ENCODE data around the gene NT5M. TPM values are rescaled to one million over a fixed set of nuclear protein-coding genes. Genes with fewer than 3 reads are reported as not detected.

The NT5M gene
- total and polyA plus RNA-seq, 2 donors from 2014 or later = 2.8 to 10.0 TPM

DNA sequence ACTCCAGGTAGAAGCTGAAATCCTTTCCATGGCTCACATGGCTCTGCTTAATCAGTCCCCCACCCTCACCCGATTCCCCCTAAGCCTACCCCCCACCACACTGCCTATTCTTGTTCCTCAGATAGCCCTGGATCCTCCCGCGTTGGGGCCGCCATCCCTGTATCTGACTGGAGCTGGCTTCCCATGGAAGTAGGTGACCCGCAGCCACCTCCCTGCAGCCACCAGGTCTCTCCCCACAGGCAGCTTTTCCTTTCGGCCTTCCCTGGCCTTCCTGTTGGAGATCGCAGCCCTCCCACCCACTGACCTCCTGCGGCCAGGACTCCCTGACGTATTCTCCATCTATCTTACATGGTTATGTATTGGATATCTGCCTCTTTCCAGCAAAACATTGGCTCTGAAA lies 91.3 kb downstream of the NT5M start:
- Histone ChIP-seq H3K36me3 (ENCODE audit: control insufficient read depth in 2 of 3, insufficient read depth in 3 of 3, low read length in 3 of 3) (no peaks in the 10 kb centered on the region), H3K4me1 (ENCODE audit: control insufficient read depth in 2 of 3, insufficient read depth in 2 of 3, low read depth in 1 of 3, low read length in 3 of 3) (no peaks in the 10 kb centered on the region), H3K27ac (ENCODE audit: low read depth in 2 of 2, low read length in 2 of 2) (no peak overlapping the region), H3K4me3 (ENCODE audit: low read length in 3 of 3) (no peak overlapping the region), H3K9ac (ENCODE audit: low read length in 3 of 3) (no peak overlapping the region), H3K9me3 (ENCODE audit: control insufficient read depth in 2 of 3, insufficient read depth in 1 of 3, low read length in 3 of 3) (no peaks in the 10 kb centered on the region), H3K27me3 (ENCODE audit: control insufficient read depth, insufficient read depth, low read length) (no peaks in the 10 kb centered on the region)
- no peak for DNase-seq
- FAIRE-seq = no peak
- intact Hi-C loops (cut with DNase I) = no loop called here
- TF ChIP-seq, protein P1, sequence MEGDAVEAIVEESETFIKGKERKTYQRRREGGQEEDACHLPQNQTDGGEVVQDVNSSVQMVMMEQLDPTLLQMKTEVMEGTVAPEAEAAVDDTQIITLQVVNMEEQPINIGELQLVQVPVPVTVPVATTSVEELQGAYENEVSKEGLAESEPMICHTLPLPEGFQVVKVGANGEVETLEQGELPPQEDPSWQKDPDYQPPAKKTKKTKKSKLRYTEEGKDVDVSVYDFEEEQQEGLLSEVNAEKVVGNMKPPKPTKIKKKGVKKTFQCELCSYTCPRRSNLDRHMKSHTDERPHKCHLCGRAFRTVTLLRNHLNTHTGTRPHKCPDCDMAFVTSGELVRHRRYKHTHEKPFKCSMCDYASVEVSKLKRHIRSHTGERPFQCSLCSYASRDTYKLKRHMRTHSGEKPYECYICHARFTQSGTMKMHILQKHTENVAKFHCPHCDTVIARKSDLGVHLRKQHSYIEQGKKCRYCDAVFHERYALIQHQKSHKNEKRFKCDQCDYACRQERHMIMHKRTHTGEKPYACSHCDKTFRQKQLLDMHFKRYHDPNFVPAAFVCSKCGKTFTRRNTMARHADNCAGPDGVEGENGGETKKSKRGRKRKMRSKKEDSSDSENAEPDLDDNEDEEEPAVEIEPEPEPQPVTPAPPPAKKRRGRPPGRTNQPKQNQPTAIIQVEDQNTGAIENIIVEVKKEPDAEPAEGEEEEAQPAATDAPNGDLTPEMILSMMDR (IDR thresholded peaks at IDR 0.05; ENCODE audit: borderline replicate concordance, extremely low read depth, insufficient read depth) = no peak

DNA sequence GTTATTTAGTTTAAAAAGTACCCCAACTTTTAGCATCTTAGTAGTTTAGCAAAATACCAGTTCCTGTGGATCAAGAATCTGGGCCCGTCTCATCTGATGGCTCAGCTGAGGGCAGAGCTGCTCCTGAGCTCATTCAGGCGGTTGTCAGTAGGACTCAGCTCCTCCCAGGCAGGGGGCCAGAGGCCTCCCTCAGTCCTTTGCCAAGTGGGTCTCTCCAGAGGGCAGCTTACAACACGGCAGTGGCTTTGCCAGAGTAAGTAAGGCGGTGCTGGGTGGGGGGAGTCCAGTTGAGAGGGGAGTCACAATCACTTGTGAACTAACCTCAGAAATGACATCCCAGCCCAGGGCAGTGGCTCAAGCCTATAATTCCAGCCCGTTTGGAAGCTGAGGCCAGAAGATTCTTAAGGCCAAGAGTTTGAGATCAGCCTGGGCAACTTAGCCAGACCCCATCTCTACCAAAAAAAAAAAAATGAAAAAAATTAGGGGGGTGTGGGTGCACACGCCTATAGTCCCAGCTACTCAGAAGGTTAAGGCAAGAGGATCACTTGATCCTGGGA lies 92.2 kb downstream of the NT5M start:
- Histone ChIP-seq H3K36me3 (ENCODE audit: control insufficient read depth in 2 of 3, insufficient read depth in 3 of 3, low read length in 3 of 3) (no peaks in the 10 kb centered on the region), H3K9me3 (ENCODE audit: control insufficient read depth in 2 of 3, insufficient read depth in 1 of 3, low read length in 3 of 3) (no peaks in the 10 kb centered on the region), H3K27me3 (ENCODE audit: control insufficient read depth, insufficient read depth, low read length) (no peaks in the 10 kb centered on the region), H3K27ac (ENCODE audit: low read depth in 2 of 2, low read length in 2 of 2) (no peak overlapping the region), H3K9ac (ENCODE audit: low read length in 3 of 3) (no peak overlapping the region), H3K4me3 (ENCODE audit: low read length in 3 of 3) (no peak overlapping the region), H3K4me1 (ENCODE audit: control insufficient read depth in 2 of 3, insufficient read depth in 2 of 3, low read depth in 1 of 3, low read length in 3 of 3) (no peaks in the 10 kb centered on the region)
- FAIRE-seq (no peak), DNase-seq (no peak)
- TF ChIP-seq, protein P1 (IDR thresholded peaks at IDR 0.05; ENCODE audit: borderline replicate concordance, extremely low read depth, insufficient read depth) = no peak
- intact Hi-C loops (cut with DNase I) = no loop called here

DNA sequence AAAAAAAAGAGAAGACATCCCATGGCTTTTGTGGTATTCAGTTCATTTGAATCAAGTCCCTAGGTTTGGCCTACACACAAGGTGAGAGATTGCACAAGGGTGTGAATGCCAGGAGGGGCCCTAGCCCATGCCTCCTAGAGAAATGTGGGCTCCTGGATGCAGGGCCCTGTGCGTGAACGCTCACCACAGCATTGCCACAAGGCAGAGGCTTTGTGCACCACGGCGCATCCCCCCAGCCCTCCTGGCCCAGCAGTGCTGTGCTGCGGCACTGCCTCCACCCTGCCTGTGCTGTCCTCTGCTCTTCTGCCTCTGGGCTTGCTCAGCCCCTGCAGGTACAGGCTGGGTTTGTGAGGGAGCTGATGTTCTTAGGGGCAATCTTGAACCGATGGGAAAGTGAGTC lies 92.7 kb downstream of the NT5M start:
- Histone ChIP-seq H3K27ac (ENCODE audit: low read depth in 2 of 2, low read length in 2 of 2) (no peak overlapping the region), H3K4me3 (ENCODE audit: low read length in 3 of 3) (no peak overlapping the region), H3K36me3 (ENCODE audit: control insufficient read depth in 2 of 3, insufficient read depth in 3 of 3, low read length in 3 of 3) (no peaks in the 10 kb centered on the region), H3K27me3 (ENCODE audit: control insufficient read depth, insufficient read depth, low read length) (no peaks in the 10 kb centered on the region), H3K9ac (ENCODE audit: low read length in 3 of 3) (no peak overlapping the region), H3K9me3 (ENCODE audit: control insufficient read depth in 2 of 3, insufficient read depth in 1 of 3, low read length in 3 of 3) (no peaks in the 10 kb centered on the region), H3K4me1 (ENCODE audit: control insufficient read depth in 2 of 3, insufficient read depth in 2 of 3, low read depth in 1 of 3, low read length in 3 of 3) (no peaks in the 10 kb centered on the region)
- TF ChIP-seq, protein P1 (IDR thresholded peaks at IDR 0.05; ENCODE audit: borderline replicate concordance, extremely low read depth, insufficient read depth) = no peak
- intact Hi-C loops (cut with DNase I) = no loop called here
- DNase-seq = no peak
- no peak for FAIRE-seq

Other genes with a start within 250 kb of the NT5M start
- gene PLD6, start 97.0 kb upstream of the NT5M start, total RNA-seq = 3.7 TPM
- 2.9 TPM for gene PLD6, start 97.0 kb upstream of the NT5M start, polyA plus RNA-seq (ENCODE audit: insufficient read depth, low read depth, low replicate concordance)
- 44.4 TPM for gene FLCN, start 66.2 kb upstream of the NT5M start, total RNA-seq
- gene FLCN, start 66.2 kb upstream of the NT5M start, polyA plus RNA-seq (ENCODE audit: insufficient read depth, low read depth, low replicate concordance) = 14.2 TPM
- 48.1 TPM for gene COPS3, start 22.1 kb upstream of the NT5M start, total RNA-seq
- 46.9 TPM for gene COPS3, start 22.1 kb upstream of the NT5M start, polyA plus RNA-seq (ENCODE audit: insufficient read depth, low read depth, low replicate concordance)
- gene MED9, start 173.6 kb downstream of the NT5M start, total RNA-seq = 20.8 TPM
- gene MED9, start 173.6 kb downstream of the NT5M start, polyA plus RNA-seq (ENCODE audit: insufficient read depth, low read depth, low replicate concordance) = 24.5 TPM
- gene RASD1, start 193.0 kb downstream of the NT5M start, total RNA-seq = 147 TPM
- 103 TPM for gene RASD1, start 193.0 kb downstream of the NT5M start, polyA plus RNA-seq (ENCODE audit: insufficient read depth, low read depth, low replicate concordance)